A673 (cell line): ENCODE measurements around the gene ADAMTS2.

ENCODE experiments used
- CTCF ChIP-seq: fragments of 300-800, 200-600 bp; sonication (generic); conservative IDR thresholded peaks from 2 replicates; pipeline ENCODE4 v1.5.1; 2017; ENCODE audit warnings: low read depth, mild to moderate bottlenecking, antibody characterized with exemption, low read length, moderate library complexity, mixed read lengths
- EZH2 ChIP-seq: fragments of 200-600 bp; sonication (generic); IDR thresholded peaks from 2 replicates; pipeline ENCODE4 v1.6.1; 2017; ENCODE audit warnings: borderline replicate concordance, low read depth, mild to moderate bottlenecking, mixed read lengths, antibody characterized with exemption, low read length; ENCODE audit not compliant: poor library complexity, severe bottlenecking

GRCh38 chr5:179126506-179126991, 218.7 kb downstream of the ADAMTS2 start:
- TF ChIP-seq CTCF (no peak), EZH2 (no peak)
